Neural progenitor cell (in vitro differentiated cells): ENCODE measurements around the gene VSX1. TPM values are rescaled to one million over a fixed set of nuclear protein-coding genes. Genes with fewer than 3 reads are reported as not detected.

Source experiments
- DNase-seq: peaks from one replicate; pipeline ENCODE4 v3.0.0-alpha.2; 2016; ENCODE audit warnings: low spot score
- H2AFZ ChIP-seq: fragments of 200-600 bp; sonication (generic); replicated peaks from 2 replicates; pipeline ENCODE4 v1.6.1; 2016; ENCODE audit warnings: antibody characterized with exemption
- H3F3A ChIP-seq: fragments of 200-600 bp; sonication (generic); 2 replicates; pipeline ENCODE4 v1.6.1; 2016; ENCODE audit warnings: antibody characterized with exemption, low read depth
- H3K27ac ChIP-seq: fragments of 200-600 bp; sonication (generic); 2 replicates; pipeline ENCODE4 v1.5.1; 2016; ENCODE audit warnings: mild to moderate bottlenecking
- H3K27me3 ChIP-seq: fragments of 200-600 bp; sonication (generic); 2 replicates; pipeline ENCODE4 v1.6.1; 2016; ENCODE audit warnings: mild to moderate bottlenecking, moderate library complexity
- H3K36me3 ChIP-seq: fragments of 200-600 bp; sonication (generic); 2 replicates; pipeline ENCODE4 v1.5.1; 2016
- H3K4me1 ChIP-seq: fragments of 200-600 bp; sonication (generic); 2 replicates; pipeline ENCODE4 v1.6.1; 2016; ENCODE audit warnings: mixed run types
- H3K4me2 ChIP-seq: fragments of 200-600 bp; sonication (generic); 2 replicates; pipeline ENCODE4 v1.6.1; 2016
- H3K4me3 ChIP-seq: fragments of 200-600 bp; sonication (generic); 2 replicates; pipeline ENCODE4 v1.5.1; 2016
- H3K79me2 ChIP-seq: fragments of 200-600 bp; sonication (generic); 2 replicates; pipeline ENCODE4 v1.6.1; 2016; ENCODE audit warnings: low read depth
- H3K9ac ChIP-seq: fragments of 200-600 bp; sonication (generic); 2 replicates; pipeline ENCODE4 v1.6.1; 2016
- H3K9me3 ChIP-seq: fragments of 200-600 bp; sonication (generic); 2 replicates; pipeline ENCODE4 v1.5.1; 2016; ENCODE audit warnings: low read depth
- H4K20me1 ChIP-seq: fragments of 200-600 bp; sonication (generic); 2 replicates; pipeline ENCODE4 v1.6.1; 2016; ENCODE audit warnings: low read depth
- H3K27ac Mint-ChIP-seq: 3 replicates; pipeline ENCODE4 v1.8.0; 2021; ENCODE audit warnings: mixed read lengths
- H3K27me3 Mint-ChIP-seq: 2 replicates; pipeline ENCODE4 v1.8.0; 2022; ENCODE audit warnings: low read depth, mild to moderate bottlenecking, inconsistent platforms, moderate library complexity, mixed read lengths; ENCODE audit not compliant: insufficient read depth
- H3K36me3 Mint-ChIP-seq: 3 replicates; pipeline ENCODE4 v1.8.0; 2021; ENCODE audit warnings: mixed read lengths
- H3K4me1 Mint-ChIP-seq: 3 replicates; pipeline ENCODE4 v1.8.0; 2021; ENCODE audit warnings: mixed read lengths
- H3K4me3 Mint-ChIP-seq: 3 replicates; pipeline ENCODE4 v1.8.0; 2021; ENCODE audit warnings: mild to moderate bottlenecking, moderate library complexity, mixed read lengths
- H3K9me3 Mint-ChIP-seq: 3 replicates; pipeline ENCODE4 v1.8.0; 2020; ENCODE audit warnings: mixed read lengths
- CTCF ChIP-seq: fragments of 200-600 bp; sonication (generic); IDR thresholded peaks from 2 replicates; pipeline ENCODE4 v1.5.1; 2017; ENCODE audit warnings: antibody characterized with exemption, mild to moderate bottlenecking
- EZH2 ChIP-seq: fragments of 200-600 bp; sonication (generic); IDR thresholded peaks from 2 replicates; pipeline ENCODE4 v1.6.1; 2017; ENCODE audit warnings: antibody characterized with exemption, mild to moderate bottlenecking, moderate library complexity
- EZH2phosphoT487 ChIP-seq: fragments of 200-600 bp; sonication (generic); IDR thresholded peaks from 2 replicates; pipeline ENCODE4 v1.6.1; 2017; ENCODE audit warnings: antibody characterized with exemption
- total RNA-seq: library from RNA; depleted of rRNA; stranded (reverse); fragments of >200 nt; gene quantifications from 2 replicates; pipeline ENCODE4 v1.2.3, GENCODE V29; 2015; ENCODE audit warnings: low replicate concordance

The VSX1 gene
- total RNA-seq, 1 donor from 2014 or later = not detected

GRCh38 chr20:25044261-25044560, 37.7 kb downstream of the VSX1 start:
- H2AFZ ChIP-seq = no peak overlapping the region
- no peak overlapping the region for H3K9ac ChIP-seq
- Mint-ChIP-seq H3K4me3 (no peak overlapping the region), H3K27me3 (peaks cover 1% of the 10 kb centered on the region), H3K36me3 (no peaks in the 10 kb centered on the region), H3K27ac (no peak overlapping the region), H3K9me3 (no peaks in the 10 kb centered on the region), H3K4me1 (no peaks in the 10 kb centered on the region)
- no peak for TF ChIP-seq EZH2phosphoT487
- no peak for TF ChIP-seq EZH2
- no peak for TF ChIP-seq CTCF
- H3K4me2 ChIP-seq = no peak overlapping the region
- H3F3A ChIP-seq = no peaks in the 10 kb centered on the region
- H3K79me2 ChIP-seq = no peaks in the 10 kb centered on the region
- no peak overlapping the region for H3K4me3 ChIP-seq
- no peak overlapping the region for H3K27ac ChIP-seq
- H3K27me3 ChIP-seq = no peaks in the 10 kb centered on the region
- no peaks in the 10 kb centered on the region for H4K20me1 ChIP-seq
- H3K4me1 ChIP-seq = no peaks in the 10 kb centered on the region
- no peaks in the 10 kb centered on the region for H3K36me3 ChIP-seq
- no peaks in the 10 kb centered on the region for H3K9me3 ChIP-seq
- DNase-seq = no peak

GRCh38 chr20:25043499-25044260, 38.3 kb downstream of the VSX1 start:
- no peaks in the 10 kb centered on the region for H4K20me1 ChIP-seq
- H3K4me2 ChIP-seq = no peak overlapping the region
- no peak overlapping the region for H3K27ac ChIP-seq
- no peaks in the 10 kb centered on the region for H3K4me1 Mint-ChIP-seq
- no peaks in the 10 kb centered on the region for H3K9me3 Mint-ChIP-seq
- no peak for DNase-seq
- H3K4me3 Mint-ChIP-seq = no peak overlapping the region
- no peaks in the 10 kb centered on the region for H3K27me3 ChIP-seq
- no peak overlapping the region for H3K27ac Mint-ChIP-seq
- no peaks in the 10 kb centered on the region for H3K9me3 ChIP-seq
- H3K36me3 ChIP-seq = no peaks in the 10 kb centered on the region
- H3K79me2 ChIP-seq = no peaks in the 10 kb centered on the region
- no peaks in the 10 kb centered on the region for H3K27me3 Mint-ChIP-seq
- H2AFZ ChIP-seq = no peak overlapping the region
- no peak overlapping the region for H3K9ac ChIP-seq
- no peaks in the 10 kb centered on the region for H3K36me3 Mint-ChIP-seq
- no peaks in the 10 kb centered on the region for H3K4me1 ChIP-seq
- no peaks in the 10 kb centered on the region for H3F3A ChIP-seq
- no peak for TF ChIP-seq CTCF
- TF ChIP-seq EZH2 = no peak
- TF ChIP-seq EZH2phosphoT487 = no peak
- no peak overlapping the region for H3K4me3 ChIP-seq

GRCh38 chr20:25042531-25043498, 39.1 kb downstream of the VSX1 start:
- Mint-ChIP-seq H3K9me3 (no peaks in the 10 kb centered on the region), H3K36me3 (no peaks in the 10 kb centered on the region), H3K27me3 (peaks cover 1% of the 10 kb centered on the region), H3K4me1 (no peaks in the 10 kb centered on the region), H3K27ac (no peak overlapping the region), H3K4me3 (peak overlapping the region; percentile 36)
- TF ChIP-seq CTCF (no peak), EZH2 (no peak), EZH2phosphoT487 (no peak)
- H3K27ac ChIP-seq = no peak overlapping the region
- no peaks in the 10 kb centered on the region for H4K20me1 ChIP-seq
- no peaks in the 10 kb centered on the region for H3K4me1 ChIP-seq
- no peaks in the 10 kb centered on the region for H3K9me3 ChIP-seq
- H3K79me2 ChIP-seq = no peaks in the 10 kb centered on the region
- H2AFZ ChIP-seq = peak overlapping the region; percentile 26
- no peaks in the 10 kb centered on the region for H3F3A ChIP-seq
- no peak overlapping the region for H3K9ac ChIP-seq
- H3K36me3 ChIP-seq = no peaks in the 10 kb centered on the region
- H3K4me3 ChIP-seq = no peak overlapping the region
- no peaks in the 10 kb centered on the region for H3K27me3 ChIP-seq
- no peak for DNase-seq
- H3K4me2 ChIP-seq = no peak overlapping the region
